ENCODE measurements around the gene FKBP8.

Gene FKBP8

GRCh38 chr19:18574691-18575291, 31.4 kb upstream of the FKBP8 start:
- H3K4me3 ChIP-seq (ENCODE audit: control insufficient read depth, low read depth, low read length), result no peak overlapping the region
- TF ChIP-seq CTCF (conservative IDR thresholded peaks at IDR 0.05; ENCODE audit: control insufficient read depth, insufficient read depth, low read depth, low read length), result no peak
- no peak for DNase-seq (ENCODE audit: low read depth)

- TF ChIP-seq CTCF (conservative IDR thresholded peaks at IDR 0.05; ENCODE audit: control insufficient read depth, insufficient read depth, low read depth, low read length), result no peak
- peak within 1 kb of the TSS; percentile 98 for H3K4me3 ChIP-seq (ENCODE audit: control insufficient read depth, low read depth, low read length)
- peak; percentile 95 for DNase-seq (ENCODE audit: low read depth)
Measured at GRCh38 chr19:18571564-18572344, 28.4 kb upstream of the FKBP8 start, which contains the start of gene UBA52. Gene UBA52, plus strand, starts transcription at chr19:18571857. Its CDS starts 1,444 bp downstream, at chr19:18573301.

GRCh38 chr19:18568367-18568766, 25.0 kb upstream of the FKBP8 start:
- DNase-seq (ENCODE audit: low read depth), result no peak
- TF ChIP-seq CTCF (conservative IDR thresholded peaks at IDR 0.05; ENCODE audit: control insufficient read depth, insufficient read depth, low read depth, low read length), result no peak

GRCh38 chr19:18566953-18567352, 23.6 kb upstream of the FKBP8 start:
- H3K4me3 ChIP-seq (ENCODE audit: control insufficient read depth, low read depth, low read length), result no peak overlapping the region
- TF ChIP-seq CTCF (conservative IDR thresholded peaks at IDR 0.05; ENCODE audit: control insufficient read depth, insufficient read depth, low read depth, low read length), result no peak
- DNase-seq (ENCODE audit: low read depth), result no peak

More at GRCh38 chr19:18568367-18568766, 25.0 kb upstream of the FKBP8 start:
- no peak overlapping the region for H3K4me3 ChIP-seq (ENCODE audit: control insufficient read depth, low read depth, low read length)

- DNase-seq (ENCODE audit: low read depth), result peak; percentile 44
- no peak for TF ChIP-seq CTCF (conservative IDR thresholded peaks at IDR 0.05; ENCODE audit: control insufficient read depth, insufficient read depth, low read depth, low read length)
- H3K4me3 ChIP-seq (ENCODE audit: control insufficient read depth, low read depth, low read length), result no peak overlapping the region
Measured at GRCh38 chr19:18562086-18562485, 18.7 kb upstream of the FKBP8 start.

GRCh38 chr19:18559685-18560084, 16.3 kb upstream of the FKBP8 start:
- DNase-seq (ENCODE audit: low read depth), result no peak
- TF ChIP-seq CTCF (conservative IDR thresholded peaks at IDR 0.05; ENCODE audit: control insufficient read depth, insufficient read depth, low read depth, low read length), result no peak
- H3K4me3 ChIP-seq (ENCODE audit: control insufficient read depth, low read depth, low read length), result no peak overlapping the region

All from fibroblast of mammary gland (primary cell).